GM18858 (cell line): ENCODE measurements around the gene TRIM64C.
"Not testable (repeated sequence)": the region's sequence is repeated elsewhere in the genome, so short reads cannot be mapped to it uniquely, and the experiment has no call there.

Source experiments
- ATAC-seq: cut with Tn5 transposase; IDR thresholded peaks from one replicate; pipeline ENCODE4 v1.9.1; 2021; ENCODE audit not compliant: unreplicated experiment

TRIM64C gene, protein sequence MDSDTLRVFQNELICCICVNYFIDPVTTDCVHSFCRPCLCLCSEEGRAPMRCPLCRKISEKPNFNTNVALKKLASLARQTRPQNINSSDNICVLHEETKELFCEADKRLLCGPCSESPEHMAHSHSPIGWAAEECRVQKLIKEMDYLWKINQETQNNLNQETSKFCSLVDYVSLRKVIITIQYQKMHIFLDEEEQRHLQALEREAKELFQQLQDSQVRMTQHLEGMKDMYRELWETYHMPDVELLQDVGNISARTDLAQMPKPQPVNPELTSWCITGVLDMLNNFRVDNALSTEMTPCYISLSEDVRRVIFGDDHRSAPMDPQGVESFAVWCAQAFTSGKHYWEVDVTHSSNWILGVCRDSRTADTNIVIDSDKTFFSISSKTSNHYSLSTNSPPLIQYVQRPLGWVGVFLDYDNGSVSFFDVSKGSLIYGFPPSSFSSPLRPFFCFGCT

DNA sequence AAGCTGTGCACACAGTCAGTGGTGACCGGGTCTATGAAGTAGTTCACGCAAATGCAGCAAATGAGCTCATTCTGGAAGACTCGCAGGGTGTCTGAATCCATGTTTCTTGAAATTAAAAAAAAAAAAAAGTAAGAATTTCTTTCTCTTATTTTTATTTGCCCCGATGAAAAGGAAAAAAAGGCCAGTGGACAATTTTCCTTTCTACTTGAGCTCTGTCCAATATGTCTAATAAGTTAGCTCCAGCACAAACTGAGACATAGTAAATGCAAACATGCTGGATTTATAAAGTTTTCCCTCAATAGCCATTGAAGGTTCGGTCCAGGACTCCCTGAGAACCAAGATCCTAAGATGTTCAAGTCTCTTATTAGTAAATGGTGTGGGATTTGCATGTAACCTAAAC is at the start of gene TRIM64C:
TRIM64C (minus strand) TSS at position 101 of the 400 bp plus-strand sequence; CDS start at position 101, 0 bp downstream.
- not testable (repeated sequence) for ATAC-seq

DNA sequence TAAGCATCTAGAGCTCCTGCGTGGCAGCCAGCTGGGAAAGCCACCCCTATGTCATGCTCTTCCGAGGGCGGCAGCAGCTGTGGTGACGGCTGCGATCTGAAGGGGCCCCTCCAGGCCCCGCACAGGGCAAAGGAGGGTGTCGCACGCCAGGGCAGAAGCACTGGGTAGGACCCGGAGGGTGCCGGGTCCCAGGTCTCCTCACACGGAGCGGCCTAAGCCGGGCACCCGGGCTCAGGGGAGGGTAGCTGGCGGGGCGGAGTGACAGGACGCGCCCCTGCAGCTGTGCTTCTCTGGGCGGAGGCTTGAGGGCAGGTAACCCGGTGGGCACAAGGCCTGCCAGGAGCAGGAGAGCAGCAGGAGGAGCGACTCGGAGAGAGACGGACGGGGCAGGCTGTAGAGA is 43.4 kb upstream of the TRIM64C start:
- ATAC-seq: not testable (repeated sequence)

DNA sequence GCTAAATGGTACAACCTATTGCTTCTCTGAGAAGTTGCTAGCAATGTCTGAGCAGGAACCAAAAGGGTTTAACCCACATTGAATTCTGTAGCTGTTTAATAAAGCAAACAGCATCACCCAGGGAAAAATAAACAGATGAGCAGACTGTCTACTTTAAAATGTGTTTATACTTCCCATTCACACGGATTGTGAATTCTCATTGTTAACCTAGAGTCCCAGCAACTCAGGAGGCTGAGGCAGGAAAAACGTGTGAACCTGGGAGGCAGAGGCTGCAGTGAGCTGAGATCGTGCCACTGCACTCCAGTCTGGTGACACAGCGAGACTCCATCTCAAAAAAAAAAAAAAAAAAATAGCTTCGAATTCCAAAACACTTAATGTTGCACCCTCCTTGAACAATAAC is 11.0 kb upstream of the TRIM64C start:
- not testable (repeated sequence) for ATAC-seq

DNA sequence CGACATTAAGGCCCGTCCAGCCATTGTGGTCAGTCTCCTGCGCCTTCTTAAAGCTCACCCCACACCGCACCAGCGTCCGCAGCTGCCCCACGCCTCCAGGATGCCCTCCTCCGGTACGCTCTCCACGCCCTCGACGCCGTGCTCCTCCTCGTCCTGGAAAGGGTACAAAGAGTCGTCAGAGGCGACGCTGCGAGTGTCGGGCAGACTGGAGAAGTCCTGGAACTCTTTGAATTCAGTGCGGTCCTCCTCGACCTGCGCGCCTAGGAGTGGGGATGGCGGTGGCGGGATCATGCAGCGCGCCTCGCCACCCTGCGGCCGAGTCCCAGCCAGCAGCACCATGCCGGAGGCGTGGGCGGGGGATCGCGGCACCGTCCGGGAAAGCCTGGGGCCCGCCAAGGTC is 9.1 kb downstream of the TRIM64C start:
- ATAC-seq: not testable (repeated sequence)

DNA sequence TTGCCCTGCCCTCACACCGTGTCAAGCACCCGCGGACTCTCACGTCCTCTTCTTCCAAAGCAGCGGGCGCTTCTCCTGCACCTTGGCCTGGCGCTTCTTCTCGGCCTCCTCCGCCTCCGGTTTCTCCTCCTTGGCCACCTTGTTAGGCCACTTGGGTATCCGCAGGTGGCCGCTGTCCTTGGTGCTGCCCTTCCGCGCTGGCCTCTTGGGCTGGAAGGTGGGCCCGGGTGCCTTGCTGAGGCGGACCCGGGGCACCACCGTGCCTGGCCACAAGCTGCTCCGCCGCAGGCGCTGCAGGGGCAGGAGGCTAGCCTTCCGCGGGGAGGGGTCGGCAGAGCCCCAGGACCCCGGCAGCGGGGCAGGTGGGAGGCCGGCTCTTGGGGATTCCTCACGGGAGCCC is 10.7 kb downstream of the TRIM64C start:
- ATAC-seq: not testable (repeated sequence)

DNA sequence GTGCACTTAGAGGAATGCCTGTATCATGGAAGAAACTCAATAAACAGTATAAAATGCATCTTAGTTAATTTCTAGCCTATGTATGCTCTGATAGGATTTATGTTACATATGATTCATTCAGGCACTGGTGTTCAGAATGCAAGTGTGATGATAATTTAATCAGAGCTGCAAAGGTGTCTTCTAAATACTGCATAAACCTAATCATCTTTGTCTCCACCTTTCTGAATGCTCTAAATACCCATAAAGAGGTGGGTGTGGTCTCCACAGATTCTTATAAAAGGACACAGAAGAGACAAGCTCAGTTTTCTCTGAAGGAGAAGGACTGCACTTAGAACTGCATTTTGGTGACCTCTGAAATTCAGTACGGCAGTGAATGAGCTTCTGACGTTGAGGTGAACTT is 30.4 kb downstream of the TRIM64C start, which contains the start of gene TRIM49B:
TRIM49B (plus strand) TSS at position 301 of the 400 bp plus-strand sequence. CDS start 2,777 bp downstream, outside the sequence.
- not testable (repeated sequence) for ATAC-seq
